ENCODE data around the gene ALDH3B2.
"Not testable (repeated sequence)": the region's sequence is repeated elsewhere in the genome, so short reads cannot be mapped to it uniquely, and the experiment has no call there.

ALDH3B2 gene

GRCh38 chr11:67626970-67627369 lies 47.5 kb downstream of the ALDH3B2 start:
- Histone ChIP-seq H3K27ac (replicated peaks) (no peak overlapping the region), H3K4me3 (replicated peaks; ENCODE audit: insufficient read depth, low read length) (no peak overlapping the region), H3K27me3 (ENCODE audit: insufficient read depth, poor library complexity, severe bottlenecking) (no peaks in the 10 kb centered on the region)
- no peak for DNase-seq (ENCODE audit: low read depth in 1 of 2, low spot score in 1 of 2)
- no peak for TF ChIP-seq SPI1 (IDR thresholded peaks at IDR 0.05; ENCODE audit: borderline replicate concordance, low read depth)
- no peak for TF ChIP-seq CTCF (IDR thresholded peaks at IDR 0.05; ENCODE audit: insufficient read depth, low read length)
- TF ChIP-seq POLR2AphosphoS5 (IDR thresholded peaks at IDR 0.05; ENCODE audit: low read depth): no peak
- no peak for TF ChIP-seq GABPA (IDR thresholded peaks at IDR 0.05; ENCODE audit: low read depth)
- TF ChIP-seq REST (IDR thresholded peaks at IDR 0.05; ENCODE audit: insufficient replicate concordance, low read depth): no peak

- not testable (repeated sequence) for H3K27me3 ChIP-seq (ENCODE audit: insufficient read depth, poor library complexity, severe bottlenecking); DNase-seq (ENCODE audit: low read depth in 1 of 2, low spot score in 1 of 2); H3K4me3 ChIP-seq (replicated peaks; ENCODE audit: insufficient read depth, low read length); H3K27ac ChIP-seq (replicated peaks)
Measured at GRCh38 chr11:67626131-67626833, 48.1 kb downstream of the ALDH3B2 start.

GRCh38 chr11:67623795-67624194 lies 50.6 kb downstream of the ALDH3B2 start:
- H3K4me3 ChIP-seq (replicated peaks; ENCODE audit: insufficient read depth, low read length); H3K27ac ChIP-seq (replicated peaks); H3K27me3 ChIP-seq (ENCODE audit: insufficient read depth, poor library complexity, severe bottlenecking); DNase-seq (ENCODE audit: low read depth in 1 of 2, low spot score in 1 of 2): not testable (repeated sequence)

GRCh38 chr11:67622905-67623304 lies 51.5 kb downstream of the ALDH3B2 start:
- not testable (repeated sequence) for H3K4me3 ChIP-seq (replicated peaks; ENCODE audit: insufficient read depth, low read length); H3K27ac ChIP-seq (replicated peaks); H3K27me3 ChIP-seq (ENCODE audit: insufficient read depth, poor library complexity, severe bottlenecking); DNase-seq (ENCODE audit: low read depth in 1 of 2, low spot score in 1 of 2)

GRCh38 chr11:67621928-67622327 lies 52.5 kb downstream of the ALDH3B2 start:
- H3K4me3 ChIP-seq (replicated peaks; ENCODE audit: insufficient read depth, low read length); H3K27ac ChIP-seq (replicated peaks); H3K27me3 ChIP-seq (ENCODE audit: insufficient read depth, poor library complexity, severe bottlenecking); DNase-seq (ENCODE audit: low read depth in 1 of 2, low spot score in 1 of 2): not testable (repeated sequence)

GRCh38 chr11:67620621-67621020 lies 53.8 kb downstream of the ALDH3B2 start:
- not testable (repeated sequence) for H3K27me3 ChIP-seq (ENCODE audit: insufficient read depth, poor library complexity, severe bottlenecking); DNase-seq (ENCODE audit: low read depth in 1 of 2, low spot score in 1 of 2); H3K27ac ChIP-seq (replicated peaks); H3K4me3 ChIP-seq (replicated peaks; ENCODE audit: insufficient read depth, low read length)

GRCh38 chr11:67619683-67620618 lies 54.5 kb downstream of the ALDH3B2 start:
- not testable (repeated sequence) for H3K4me3 ChIP-seq (replicated peaks; ENCODE audit: insufficient read depth, low read length); DNase-seq (ENCODE audit: low read depth in 1 of 2, low spot score in 1 of 2); H3K27me3 ChIP-seq (ENCODE audit: insufficient read depth, poor library complexity, severe bottlenecking); H3K27ac ChIP-seq (replicated peaks)

- not testable (repeated sequence) for H3K27ac ChIP-seq (replicated peaks); DNase-seq (ENCODE audit: low read depth in 1 of 2, low spot score in 1 of 2)
Measured at GRCh38 chr11:67618901-67619659, 55.3 kb downstream of the ALDH3B2 start.

More at GRCh38 chr11:67618901-67619659, 55.3 kb downstream of the ALDH3B2 start:
- not testable (repeated sequence) for H3K4me3 ChIP-seq (replicated peaks; ENCODE audit: insufficient read depth, low read length); H3K27me3 ChIP-seq (ENCODE audit: insufficient read depth, poor library complexity, severe bottlenecking)
